ENCODE measurements around the gene GMPR2.
"Not testable (repeated sequence)": the region's sequence is repeated elsewhere in the genome, so short reads cannot be mapped to it uniquely, and the experiment has no call there.

GMPR2 gene

DNA sequence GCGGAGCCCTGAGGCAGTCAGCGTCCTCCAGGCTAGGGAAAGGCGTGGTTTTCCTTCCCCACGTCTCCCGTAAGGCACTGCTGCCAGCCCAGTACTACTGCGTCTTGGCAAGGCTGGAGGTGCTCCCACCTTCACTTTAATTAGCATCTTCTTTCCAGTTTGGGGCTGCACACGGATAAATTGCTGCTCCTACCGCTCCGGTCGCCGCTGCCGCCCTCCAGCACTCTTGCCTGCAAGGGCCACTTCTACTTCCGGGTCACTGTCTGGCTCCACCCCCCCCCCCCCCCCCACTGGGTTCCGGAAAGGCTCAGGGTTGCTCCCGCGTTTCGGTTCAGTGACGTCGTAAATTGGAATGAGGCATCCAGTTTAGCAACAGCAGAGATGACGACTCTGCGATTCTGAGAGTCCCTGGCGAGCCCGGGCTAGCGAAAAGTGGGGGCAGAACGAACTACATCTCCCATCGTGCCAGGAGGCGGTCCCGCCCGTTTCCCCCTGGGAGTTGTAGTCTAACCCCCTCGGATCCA is 546 bp upstream of the GMPR2 start, which contains the start of gene NEDD8:
NEDD8 (minus strand) TSS at position 247 of the 524 bp plus-strand sequence; CDS start at position 147, 100 bp downstream.
- peak; percentile 96 for DNase-seq

DNA sequence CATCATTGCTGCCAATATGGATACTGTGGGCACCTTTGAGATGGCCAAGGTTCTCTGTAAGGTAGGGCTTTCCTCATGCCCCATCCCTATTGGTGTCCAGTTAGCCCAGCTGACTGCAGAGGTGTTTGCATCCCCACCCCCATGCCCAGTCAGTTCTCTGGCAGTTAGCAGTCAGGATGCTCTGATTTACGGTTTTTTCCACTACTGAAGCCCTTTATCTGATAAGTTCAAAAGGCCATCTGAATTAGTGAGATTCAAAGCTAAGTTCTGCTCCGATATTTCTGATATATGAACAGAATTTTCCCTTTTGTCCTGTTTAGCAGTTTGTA is 773 bp downstream of the GMPR2 start:
- peak; percentile 34 for DNase-seq

DNA sequence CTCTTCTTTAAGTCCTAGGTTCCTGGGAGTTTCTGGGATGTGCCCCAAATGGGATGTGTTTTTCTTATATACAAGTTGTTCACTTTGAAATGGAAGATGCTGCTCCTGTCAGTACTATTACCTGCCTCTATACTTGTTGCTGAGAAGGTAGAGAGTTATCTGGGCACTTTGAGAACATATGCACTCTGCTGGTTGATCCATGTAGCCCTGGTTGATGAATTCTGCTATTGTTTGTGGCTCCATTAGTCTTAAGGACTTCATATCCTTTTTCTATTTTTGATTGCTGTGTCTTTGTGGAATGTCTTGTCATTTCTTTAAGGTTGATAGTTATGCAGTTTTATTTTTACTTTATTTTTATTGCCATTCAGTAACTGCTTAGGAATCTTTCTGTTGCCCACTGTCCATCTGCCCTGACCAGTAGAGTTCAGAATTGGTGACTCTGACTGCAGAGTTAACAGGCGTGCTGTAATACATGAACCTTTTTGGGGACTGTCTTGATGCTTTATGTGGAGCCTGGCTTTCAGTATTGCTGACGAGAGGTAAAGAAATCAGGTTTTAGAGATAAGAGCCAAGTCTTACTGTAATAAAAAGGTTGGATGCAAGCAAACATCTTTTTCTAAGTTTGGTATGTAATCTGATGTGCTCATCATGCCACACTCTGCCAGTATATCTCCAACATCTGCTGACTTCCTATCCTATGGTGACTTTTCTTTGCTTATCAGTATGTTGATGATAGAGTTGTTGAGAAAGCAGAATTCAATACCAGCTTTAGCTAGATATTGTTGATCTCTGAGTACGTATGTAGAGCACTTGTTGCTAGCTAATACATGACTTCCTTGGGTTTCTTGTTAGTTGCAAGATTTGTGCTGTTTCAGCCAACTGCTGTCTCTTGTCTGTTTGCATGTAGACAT is 1.6 kb downstream of the GMPR2 start:
- DNase-seq: no peak

DNA sequence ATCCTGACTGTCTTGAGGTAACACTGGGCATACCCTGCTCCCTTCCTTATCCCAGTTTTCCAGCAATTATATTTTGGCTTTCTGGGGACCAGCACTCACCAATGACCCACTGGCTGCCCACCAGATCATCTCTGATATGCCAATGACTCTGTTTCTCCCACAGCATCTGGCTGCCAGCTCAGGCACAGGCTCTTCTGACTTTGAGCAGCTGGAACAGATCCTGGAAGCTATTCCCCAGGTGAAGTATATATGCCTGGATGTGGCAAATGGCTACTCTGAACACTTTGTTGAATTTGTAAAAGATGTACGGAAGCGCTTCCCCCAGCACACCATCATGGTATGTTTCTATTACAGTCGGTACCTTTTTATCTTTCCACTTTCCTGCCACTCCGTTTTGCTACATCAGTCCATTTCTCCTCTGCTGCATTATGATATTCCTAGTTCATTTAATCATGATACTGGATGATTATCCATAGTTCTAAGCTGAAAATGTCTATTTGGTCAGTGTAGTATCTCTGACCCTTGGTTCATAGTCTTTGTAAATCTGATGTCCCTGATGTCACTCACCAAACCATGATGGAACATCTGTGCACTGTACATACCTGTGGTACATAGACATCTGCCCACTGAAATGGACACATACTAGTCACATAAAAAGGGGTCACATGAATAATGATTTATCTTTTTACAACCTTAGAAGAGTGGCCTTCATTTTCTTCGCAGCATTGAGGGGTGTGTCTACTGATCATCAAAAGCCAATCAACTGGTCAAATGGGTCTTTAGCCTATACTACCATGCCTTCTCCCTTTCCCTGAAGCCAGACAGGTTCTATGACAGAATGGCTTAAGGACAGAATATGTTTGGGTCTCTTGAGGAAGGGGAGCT is 3.3 kb downstream of the GMPR2 start:
- no peak for DNase-seq

DNA sequence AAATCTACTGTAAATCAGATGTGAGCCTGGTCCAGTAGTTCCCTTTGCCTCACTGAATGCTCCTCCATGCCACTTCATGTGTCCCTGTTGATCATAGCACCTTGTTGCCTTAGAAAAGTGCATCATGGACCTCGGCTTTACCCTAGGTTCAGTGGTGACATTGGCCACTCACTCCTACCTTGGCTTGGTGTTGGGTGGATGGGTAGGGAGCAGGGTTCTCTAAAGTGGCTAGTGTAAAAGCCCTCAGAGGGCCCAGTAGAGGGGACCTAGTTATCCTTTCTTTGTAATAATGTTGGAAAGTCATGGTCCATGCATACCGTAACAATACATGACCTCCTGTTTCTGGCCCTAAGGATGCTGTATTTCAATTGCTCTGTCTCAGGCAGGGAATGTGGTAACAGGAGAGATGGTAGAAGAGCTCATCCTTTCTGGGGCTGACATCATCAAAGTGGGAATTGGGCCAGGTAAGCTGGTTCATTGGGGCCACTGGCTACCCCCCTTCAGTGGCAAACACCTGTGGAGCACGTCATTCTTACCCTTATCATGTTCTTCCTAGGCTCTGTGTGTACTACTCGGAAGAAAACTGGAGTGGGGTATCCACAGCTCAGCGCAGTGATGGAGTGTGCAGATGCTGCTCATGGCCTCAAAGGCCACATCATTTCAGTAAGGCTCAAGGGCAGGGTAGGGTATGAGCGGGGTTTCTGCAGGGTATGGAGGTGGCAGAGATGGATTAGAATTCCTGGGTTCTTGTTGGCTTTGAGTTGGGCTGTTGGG is 4.1 kb downstream of the GMPR2 start:
- no peak for DNase-seq

DNA sequence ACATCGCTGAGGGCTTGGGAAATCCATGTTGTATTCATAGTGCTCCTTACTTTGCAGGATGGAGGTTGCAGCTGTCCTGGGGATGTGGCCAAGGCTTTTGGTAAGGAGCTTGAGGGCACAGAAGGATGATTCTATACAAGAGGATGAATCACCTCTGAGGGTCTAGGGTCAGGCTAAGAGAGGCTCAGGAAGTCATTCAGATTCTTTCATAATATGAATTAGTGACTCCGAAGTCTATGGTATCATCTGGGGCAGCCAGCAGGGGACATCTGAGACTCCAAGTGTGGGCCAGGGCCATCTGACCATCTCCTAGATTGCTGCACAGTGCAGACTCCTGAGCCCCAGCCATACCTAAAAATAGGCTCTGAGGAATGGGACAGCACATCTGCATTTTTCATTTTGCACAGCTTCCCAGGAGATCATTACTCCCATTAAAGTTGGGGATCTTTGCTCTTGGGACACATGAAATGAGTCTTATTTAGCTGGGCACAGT is 4.8 kb downstream of the GMPR2 start:
- DNase-seq: no peak

DNA sequence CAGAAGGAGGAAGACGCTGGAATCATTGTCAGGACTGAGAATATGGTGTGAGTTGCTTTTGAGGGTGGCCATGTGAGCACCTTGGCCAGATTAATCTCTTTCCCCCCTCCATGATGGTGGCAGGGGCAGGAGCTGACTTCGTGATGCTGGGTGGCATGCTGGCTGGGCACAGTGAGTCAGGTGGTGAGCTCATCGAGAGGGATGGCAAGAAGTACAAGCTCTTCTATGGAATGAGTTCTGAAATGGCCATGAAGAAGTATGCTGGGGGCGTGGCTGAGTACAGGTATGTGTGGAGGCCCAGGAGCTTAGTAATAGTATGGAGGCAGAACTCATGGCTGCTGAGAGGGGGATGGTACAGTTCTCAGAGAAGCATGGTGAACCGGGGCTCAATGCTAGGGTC is 5.4 kb downstream of the GMPR2 start:
- peak; percentile 22 for DNase-seq

DNA sequence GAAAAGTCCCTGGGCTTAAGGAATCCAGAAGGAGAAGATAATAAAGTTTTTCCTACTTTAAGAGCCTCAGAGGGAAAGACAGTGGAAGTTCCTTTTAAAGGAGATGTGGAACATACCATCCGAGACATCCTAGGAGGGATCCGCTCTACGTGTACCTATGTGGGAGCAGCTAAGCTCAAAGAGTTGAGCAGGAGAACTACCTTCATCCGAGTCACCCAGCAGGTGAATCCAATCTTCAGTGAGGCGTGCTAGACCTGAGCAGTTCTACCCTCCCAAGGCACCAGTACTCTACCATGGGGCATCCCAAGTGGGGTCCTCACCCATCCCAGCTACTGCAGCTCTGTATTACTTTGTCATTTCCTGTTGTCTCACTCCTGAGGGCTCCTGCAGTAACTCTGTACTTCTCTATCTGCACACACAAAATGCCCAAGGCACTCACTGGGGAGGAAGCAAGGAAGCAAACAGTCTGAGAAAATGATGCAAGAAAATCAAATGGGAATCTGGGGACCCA is 5.9 kb downstream of the GMPR2 start:
- DNase-seq: no peak

DNA sequence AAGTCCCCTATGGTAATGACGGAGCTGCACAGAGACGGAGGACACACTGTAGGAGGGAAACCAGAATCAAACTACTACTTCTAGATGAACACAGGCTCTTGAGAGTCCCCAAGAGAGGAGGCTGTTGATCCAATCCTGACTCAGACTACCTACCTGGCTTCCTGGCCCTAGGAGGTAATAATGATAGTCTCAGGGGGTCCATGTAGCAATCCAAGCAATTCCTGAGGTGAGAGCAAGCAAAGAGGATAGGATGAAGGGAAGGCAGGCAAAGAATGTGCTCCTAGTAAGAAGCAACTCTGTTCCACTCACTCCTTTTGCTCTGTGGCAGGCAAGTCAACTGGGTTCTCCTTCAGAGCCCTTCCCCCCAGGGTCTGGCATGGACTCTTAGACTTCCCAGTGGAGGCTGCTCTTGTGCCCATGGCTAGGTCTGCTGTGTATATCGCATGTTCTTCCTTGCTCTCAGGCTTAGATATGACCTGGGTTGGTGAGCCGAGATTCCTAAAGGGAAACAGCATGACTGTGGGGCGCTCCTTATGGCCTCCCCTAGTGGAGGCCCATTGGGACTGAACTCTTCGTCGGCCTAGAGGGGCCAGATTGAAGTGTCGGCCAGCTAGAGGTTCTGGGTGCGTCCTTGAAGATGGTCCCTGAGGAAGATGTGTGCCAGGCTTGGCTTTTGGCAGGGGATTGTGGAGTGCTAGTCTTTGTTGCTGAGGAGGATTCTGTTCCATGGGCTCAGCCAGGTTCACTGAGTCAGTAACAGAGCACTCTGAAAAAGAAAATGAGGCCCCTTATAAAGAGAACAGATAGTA is 7.6 kb downstream of the GMPR2 start:
- DNase-seq: no peak

DNA sequence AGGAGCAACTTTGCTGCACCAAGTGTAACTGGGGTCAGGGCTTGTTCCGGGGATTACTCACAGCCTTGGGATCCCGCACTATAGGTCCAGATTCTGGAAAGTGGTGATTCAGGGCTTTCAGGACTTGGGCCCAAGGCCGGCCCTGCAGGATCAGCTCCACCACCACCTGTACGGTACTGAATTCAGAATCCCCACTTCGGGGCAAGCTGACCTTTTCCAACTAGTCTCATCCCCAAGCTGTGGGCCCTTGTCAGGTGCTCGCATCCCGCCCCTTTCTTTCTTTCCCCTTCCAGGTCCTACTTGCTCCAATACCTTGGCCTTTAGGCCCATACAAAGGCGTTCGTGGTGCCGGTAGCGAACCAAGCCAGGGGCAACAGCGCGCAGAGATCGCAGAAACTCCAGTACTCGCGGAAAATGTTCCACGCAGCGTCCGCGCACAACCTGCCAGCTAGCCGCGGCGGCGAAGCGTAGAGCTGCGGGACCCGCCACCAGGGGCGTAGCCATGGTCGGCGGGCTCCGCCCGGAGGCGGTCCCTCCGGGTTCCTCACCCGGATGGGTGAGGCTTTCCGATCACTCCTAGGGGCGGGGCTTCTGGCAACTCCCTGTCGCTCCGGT is 9.2 kb downstream of the GMPR2 start:
- DNase-seq: peak; percentile 96

DNA sequence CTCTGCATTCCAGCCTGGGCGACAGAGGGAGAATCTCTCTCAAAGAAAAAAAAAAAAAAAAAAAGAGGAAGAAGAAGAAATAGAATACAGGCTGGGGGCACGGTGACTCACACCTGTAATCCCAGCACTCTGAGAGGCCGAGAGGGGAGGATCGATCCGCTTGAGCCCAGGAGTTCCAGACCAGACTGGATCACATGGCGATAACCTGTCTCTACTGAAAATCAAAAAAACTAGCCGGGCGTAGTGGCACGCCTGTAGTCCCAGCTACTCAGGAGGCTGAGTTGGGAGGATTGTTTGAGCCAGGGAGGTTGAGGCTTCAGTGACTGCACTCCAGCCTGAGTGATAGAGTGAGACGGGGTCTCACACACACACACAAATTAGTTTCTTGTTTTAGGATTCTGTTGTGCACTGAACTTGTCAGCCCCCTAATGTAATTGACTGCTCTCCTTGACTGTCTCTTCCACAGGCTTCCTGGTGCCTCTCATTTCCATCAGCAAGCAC is 10.7 kb downstream of the GMPR2 start:
- DNase-seq: no peak

DNA sequence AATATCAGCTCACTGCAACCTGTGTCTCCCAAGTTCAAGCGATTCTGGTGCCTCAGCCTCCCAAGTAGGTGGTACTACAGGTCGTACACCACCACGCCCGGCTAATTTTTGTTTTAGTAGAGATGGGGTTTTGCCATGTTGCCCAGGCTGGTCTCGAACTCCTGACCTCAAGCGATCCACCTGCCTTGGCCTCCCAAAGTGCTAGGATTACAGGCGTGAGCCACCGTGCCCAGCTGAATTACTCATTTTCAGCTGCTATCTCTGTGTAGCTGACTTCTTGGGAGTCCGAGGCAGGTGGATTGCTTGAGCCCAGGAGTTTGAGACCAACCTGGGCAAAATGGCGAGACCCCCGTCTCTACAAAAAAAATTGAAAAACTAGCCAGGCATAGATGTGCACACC is 12.6 kb downstream of the GMPR2 start:
- not testable (repeated sequence) for DNase-seq

DNA sequence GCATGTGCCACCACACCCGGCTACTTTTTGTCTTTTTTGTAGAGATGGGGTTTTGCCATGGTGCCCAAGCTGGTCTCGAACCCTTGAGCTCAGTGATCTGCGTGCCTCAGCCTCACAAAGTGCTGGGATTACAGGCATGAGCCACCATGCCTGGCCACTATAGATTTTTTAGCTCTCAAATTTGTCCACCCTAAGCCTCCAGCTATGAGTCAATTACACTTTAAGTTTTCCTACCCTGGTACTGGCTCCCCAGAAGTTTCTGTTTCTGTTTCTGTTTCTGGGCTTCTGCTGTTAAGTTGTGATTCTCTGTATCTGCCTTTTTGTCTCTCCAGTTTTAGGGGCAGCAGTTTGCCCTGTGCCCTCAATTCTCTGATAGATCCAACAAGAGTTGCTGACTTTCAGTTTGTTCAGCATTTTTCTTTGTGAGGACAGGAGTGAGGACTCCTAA is 14.1 kb downstream of the GMPR2 start:
- DNase-seq: peak; percentile 43

DNA sequence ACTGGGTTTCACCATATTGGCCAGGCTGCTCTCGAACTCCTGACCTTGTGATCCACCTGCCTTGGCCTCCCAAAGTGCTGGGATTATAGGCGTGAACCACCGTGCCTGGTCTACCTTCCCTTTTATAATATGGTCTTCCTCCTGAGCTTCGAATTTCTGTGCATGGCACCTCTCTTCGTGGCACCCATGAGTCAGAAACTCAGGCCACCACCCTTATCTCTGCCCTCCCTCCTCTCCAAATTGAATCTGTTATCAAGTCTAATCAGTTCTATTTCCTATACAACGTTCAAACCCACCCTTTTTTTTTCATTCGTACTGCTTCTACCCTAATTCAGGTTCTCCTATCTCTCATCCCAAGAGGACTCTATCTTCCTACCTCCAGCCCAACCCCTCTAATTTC is 14.7 kb downstream of the GMPR2 start:
- DNase-seq: no peak

DNA sequence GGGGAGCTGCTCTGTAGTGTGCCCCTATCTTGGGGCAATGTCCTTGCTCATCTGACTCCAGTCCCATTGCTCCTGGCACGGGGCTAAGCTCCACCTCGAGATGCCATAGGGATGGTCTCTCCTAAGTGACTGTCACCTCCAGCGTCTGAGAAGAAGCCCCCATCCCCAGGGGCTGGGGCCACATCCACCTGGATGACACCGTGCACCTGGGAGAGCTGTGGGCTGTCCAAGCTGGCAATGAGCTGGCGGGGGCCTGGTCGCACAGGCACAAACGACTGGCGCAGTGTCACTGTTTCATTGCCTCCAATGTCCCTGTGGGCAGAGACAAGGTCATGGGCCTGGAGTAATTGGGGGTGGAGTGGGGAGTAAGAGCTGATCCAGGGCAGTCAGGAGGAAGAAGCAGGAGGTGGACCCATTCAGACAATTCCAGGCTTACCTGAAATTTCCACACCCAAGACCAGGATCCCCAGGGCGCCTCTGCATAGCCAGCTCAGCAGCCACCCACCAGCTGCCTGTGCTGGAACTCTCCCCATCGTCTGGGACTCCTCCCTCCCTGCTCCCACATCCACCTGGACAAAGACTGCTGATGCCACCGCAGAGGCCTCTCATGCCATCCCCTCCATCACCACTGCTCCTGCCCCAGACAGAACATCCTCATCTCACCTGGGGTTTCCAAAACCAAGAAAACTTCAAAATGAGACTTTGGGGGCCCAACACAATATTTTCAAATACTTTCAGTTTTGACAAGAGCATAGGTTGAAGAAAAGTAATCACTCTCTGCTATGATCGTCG is 16.7 kb downstream of the GMPR2 start:
- no peak for DNase-seq

DNA sequence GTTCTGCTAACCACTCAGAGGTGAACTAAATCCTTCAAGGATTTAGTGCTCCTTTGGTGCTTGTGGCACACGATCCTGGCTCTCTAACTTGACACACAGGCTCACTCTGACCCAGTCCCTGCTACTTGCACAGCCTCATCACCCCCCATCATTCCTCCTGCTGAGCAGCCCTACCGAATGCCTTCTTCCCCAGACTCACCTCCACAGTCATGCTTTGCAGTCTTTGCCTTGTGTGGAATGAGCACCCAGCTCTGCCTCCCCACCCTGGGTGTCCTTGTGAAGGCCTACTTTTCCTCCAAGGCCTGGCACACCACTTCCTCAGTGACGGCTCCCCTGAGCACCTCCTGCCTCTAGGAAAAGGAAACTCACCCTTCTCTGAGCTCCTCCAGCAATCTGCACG is 17.6 kb downstream of the GMPR2 start:
- DNase-seq: no peak

DNA sequence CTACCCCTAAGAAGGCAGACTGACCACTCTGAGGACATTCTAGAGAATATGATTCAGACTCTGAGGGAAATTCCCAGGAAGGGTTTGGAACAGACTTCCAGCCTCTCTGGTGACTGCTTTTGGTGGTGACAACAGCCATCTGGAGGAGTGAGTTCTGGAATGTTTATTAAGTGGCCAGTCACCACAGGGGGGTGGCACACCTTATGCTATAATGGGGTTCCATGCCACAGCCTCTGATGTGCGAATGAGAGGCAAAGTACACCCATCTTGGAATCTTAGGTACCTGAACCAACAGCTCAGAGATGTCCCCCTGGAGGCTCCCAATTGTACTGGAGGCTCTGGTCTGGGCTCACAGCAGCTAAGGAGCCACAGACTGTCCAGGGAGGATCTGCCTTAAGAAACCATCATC is 19.2 kb downstream of the GMPR2 start:
- no peak for DNase-seq

DNA sequence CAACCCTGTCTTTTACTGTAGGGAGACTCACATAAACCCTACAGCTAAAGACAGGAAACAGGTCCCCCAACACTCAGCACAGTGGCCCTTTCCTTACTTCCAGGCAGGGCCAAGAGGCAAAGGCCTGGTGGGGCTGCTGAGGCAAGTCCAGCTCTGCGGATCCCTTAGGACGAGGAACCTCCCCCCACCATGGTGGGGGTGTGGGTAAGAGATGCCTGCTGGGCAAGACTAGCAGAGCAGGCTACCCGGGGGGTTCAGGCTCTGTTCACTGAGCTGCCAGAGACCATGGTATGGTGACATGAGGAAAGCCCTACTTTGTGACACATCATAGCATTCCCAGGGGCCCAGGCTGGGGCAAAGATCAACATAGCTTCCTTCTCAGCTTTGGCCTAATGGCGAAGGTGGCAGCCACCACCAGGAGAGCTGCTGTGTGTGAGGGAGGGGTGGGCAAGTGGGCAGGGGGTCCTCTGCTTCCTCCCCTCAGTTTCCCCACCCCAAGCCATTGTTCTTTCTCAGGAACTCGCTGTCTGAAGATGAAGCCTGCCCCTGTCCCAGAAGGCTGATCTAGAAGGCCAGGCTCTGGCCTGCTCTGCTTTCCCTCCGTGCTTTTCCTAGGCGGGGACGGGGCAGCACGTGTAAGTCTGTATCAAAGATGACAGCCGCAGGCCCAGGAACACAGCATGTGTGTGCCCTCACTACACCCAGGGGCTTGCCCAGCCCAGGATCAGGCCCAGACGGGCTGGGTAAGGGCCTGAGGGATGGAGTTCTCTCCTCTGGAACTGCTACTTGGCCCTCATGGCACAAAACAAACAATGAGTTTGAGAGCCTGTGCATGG is 19.8 kb downstream of the GMPR2 start:
- no peak for DNase-seq

DNA sequence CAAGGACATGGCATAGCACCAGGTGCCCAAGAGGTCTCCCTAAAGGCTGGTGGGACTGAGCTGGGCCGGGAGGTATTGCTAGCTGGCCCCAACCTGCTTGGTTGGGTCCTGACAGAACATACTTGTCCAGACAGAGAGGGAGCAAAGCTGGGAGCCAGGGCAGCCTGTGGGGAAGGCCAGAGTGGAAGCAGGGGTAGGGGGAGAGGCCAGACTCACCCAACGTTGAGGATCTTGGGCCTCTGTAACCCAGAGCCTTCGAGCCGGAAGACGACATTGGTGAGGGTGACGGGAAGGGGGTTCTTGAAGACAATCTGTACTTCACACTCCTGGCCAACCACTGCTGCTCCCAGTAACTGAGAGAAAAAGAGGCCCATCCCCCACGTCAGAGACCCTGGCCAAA is 21.2 kb downstream of the GMPR2 start:
- no peak for DNase-seq

Data from activated CD4-positive, alpha-beta T cell treated with anti-CD3 and anti-CD28 coated beads for 48 hours (primary cell).